Coronary artery (tissue), 2 donors: ENCODE measurements around the gene S100A13.

Experiments
- DNase-seq: peaks from one replicate; pipeline ENCODE4 v3.0.0-alpha.2; 2017; ENCODE audit warnings: low spot score
- H3K27ac ChIP-seq, 2 donors: fragments of 200-600 bp; sonication (generic); one replicate each; pipeline ENCODE4 v1.5.1; 2016 to 2019
- H3K4me3 ChIP-seq: fragments of 200-600 bp; sonication (generic); 2 replicates; pipeline ENCODE4 v1.5.1; 2016; ENCODE audit warnings: mild to moderate bottlenecking, moderate library complexity
- TF ChIP-seq, protein P1 (sequence below): fragments of 200-600 bp; sonication (generic); IDR thresholded peaks from one replicate; pipeline ENCODE4 v1.5.1; 2019; ENCODE audit warnings: antibody characterized with exemption

The S100A13 gene

GRCh38 chr1:153626477-153626903, 815 bp downstream of the S100A13 start:
- TF ChIP-seq, protein P1, sequence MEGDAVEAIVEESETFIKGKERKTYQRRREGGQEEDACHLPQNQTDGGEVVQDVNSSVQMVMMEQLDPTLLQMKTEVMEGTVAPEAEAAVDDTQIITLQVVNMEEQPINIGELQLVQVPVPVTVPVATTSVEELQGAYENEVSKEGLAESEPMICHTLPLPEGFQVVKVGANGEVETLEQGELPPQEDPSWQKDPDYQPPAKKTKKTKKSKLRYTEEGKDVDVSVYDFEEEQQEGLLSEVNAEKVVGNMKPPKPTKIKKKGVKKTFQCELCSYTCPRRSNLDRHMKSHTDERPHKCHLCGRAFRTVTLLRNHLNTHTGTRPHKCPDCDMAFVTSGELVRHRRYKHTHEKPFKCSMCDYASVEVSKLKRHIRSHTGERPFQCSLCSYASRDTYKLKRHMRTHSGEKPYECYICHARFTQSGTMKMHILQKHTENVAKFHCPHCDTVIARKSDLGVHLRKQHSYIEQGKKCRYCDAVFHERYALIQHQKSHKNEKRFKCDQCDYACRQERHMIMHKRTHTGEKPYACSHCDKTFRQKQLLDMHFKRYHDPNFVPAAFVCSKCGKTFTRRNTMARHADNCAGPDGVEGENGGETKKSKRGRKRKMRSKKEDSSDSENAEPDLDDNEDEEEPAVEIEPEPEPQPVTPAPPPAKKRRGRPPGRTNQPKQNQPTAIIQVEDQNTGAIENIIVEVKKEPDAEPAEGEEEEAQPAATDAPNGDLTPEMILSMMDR: no peak
- no peak for DNase-seq
- Histone ChIP-seq H3K27ac (peak overlapping the region; percentile 88 to 96), H3K4me3 (peak overlapping the region; percentile 81)

- peak overlapping the region in 1 of 2 donors; percentile 96 for H3K27ac ChIP-seq
- no peak for DNase-seq
- H3K4me3 ChIP-seq: peak overlapping the region; percentile 81
Measured at GRCh38 chr1:153624965-153625611, 2.2 kb downstream of the S100A13 start.

GRCh38 chr1:153623101-153623500, 4.2 kb downstream of the S100A13 start:
- DNase-seq: no peak
- Histone ChIP-seq H3K27ac (no peak overlapping the region), H3K4me3 (no peak overlapping the region)
- TF ChIP-seq, protein P1: no peak

More at GRCh38 chr1:153624965-153625611, 2.2 kb downstream of the S100A13 start:
- TF ChIP-seq, protein P1: no peak

GRCh38 chr1:153619171-153619570, 8.1 kb downstream of the S100A13 start:
- Histone ChIP-seq H3K4me3 (no peak overlapping the region), H3K27ac (no peak overlapping the region)
- no peak for DNase-seq
- TF ChIP-seq, protein P1: no peak

DNA sequence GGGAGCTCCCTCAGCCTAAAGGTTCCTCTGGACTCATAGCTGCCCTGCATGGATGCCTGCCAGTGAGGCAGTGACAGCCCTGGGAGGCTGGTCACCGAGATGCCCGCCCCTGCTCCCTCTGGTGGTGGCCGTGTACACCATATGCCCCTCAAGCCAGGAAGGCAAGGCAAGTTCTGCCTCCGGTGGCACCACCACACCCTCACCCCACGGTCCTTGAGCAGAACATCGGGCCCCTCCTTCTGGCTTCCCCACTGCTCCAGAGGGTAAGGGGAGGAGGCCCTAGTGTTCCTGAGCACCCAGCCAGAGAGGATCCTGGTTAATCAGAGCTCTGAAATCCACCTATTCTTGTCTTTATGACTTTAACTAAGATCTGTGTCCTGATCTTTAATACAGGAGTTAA, 9.6 kb downstream of the S100A13 start:
- Histone ChIP-seq H3K4me3 (no peak overlapping the region), H3K27ac (peak overlapping the region in 1 of 2 donors; percentile 67)
- TF ChIP-seq, protein P1: peak; percentile 36
- DNase-seq: peak; percentile 91

- peak overlapping the region in 1 of 2 donors; percentile 67 for H3K27ac ChIP-seq
Measured at GRCh38 chr1:153616917-153617311, 10.4 kb downstream of the S100A13 start.

More at GRCh38 chr1:153616917-153617311, 10.4 kb downstream of the S100A13 start:
- TF ChIP-seq, protein P1: no peak
- no peak for DNase-seq
- H3K4me3 ChIP-seq: no peak overlapping the region
